Ectodermal cell (in vitro differentiated cells): ENCODE results near the gene NEAT1.

Source experiments
- H3K27ac ChIP-seq: 2 replicates; pipeline ENCODE4 v1.7.0; 2013; ENCODE audit warnings: mild to moderate bottlenecking, low read depth, low read length; ENCODE audit not compliant: insufficient read depth, poor library complexity, severe bottlenecking
- H3K27me3 ChIP-seq: 2 replicates; pipeline ENCODE4 v1.7.0; 2013; ENCODE audit warnings: mild to moderate bottlenecking, low read length; ENCODE audit not compliant: insufficient read depth, control insufficient read depth, poor library complexity, severe bottlenecking
- H3K36me3 ChIP-seq: one replicate; pipeline ENCODE4 v1.7.0; 2013; ENCODE audit warnings: low read length; ENCODE audit not compliant: control insufficient read depth, insufficient read depth
- H3K4me1 ChIP-seq: one replicate; pipeline ENCODE4 v1.7.0; 2013; ENCODE audit warnings: low read length; ENCODE audit not compliant: control insufficient read depth, insufficient read depth
- H3K4me3 ChIP-seq: 2 replicates; pipeline ENCODE4 v1.7.0; 2013; ENCODE audit warnings: low read depth, low read length, control low read depth; ENCODE audit not compliant: insufficient read depth
- H3K9me3 ChIP-seq: 2 replicates; pipeline ENCODE4 v1.7.0; 2013; ENCODE audit warnings: mild to moderate bottlenecking, low read length, moderate library complexity; ENCODE audit not compliant: control insufficient read depth
- WGBS, 2 experiments: methylation state at CpG; one replicate each; pipeline ENCODE4 v1.1.7; 2013; ENCODE audit warnings: missing lambda C conversion rate in 2 of 2; 5-methylcytosine and 5-hydroxymethylcytosine counted together

Gene NEAT1

GRCh38 chr11:65390099-65390941 is 32.3 kb upstream of the NEAT1 start:
- 66 to 67% methylated on average over 21 of the region's 21 CpGs for WGBS, 2 experiments
- Histone ChIP-seq H3K36me3 (no peaks in the 10 kb centered on the region), H3K27me3 (no peaks in the 10 kb centered on the region), H3K9me3 (no peaks in the 10 kb centered on the region), H3K4me3 (no peak overlapping the region), H3K27ac (peak overlapping the region; percentile 60), H3K4me1 (peaks cover 19% of the 10 kb centered on the region)

- no peaks in the 10 kb centered on the region for H3K27me3 ChIP-seq
- no peaks in the 10 kb centered on the region for H3K36me3 ChIP-seq
- H3K4me3 ChIP-seq = no peak overlapping the region
- H3K27ac ChIP-seq = peak overlapping the region; percentile 60
- peaks cover 19% of the 10 kb centered on the region for H3K4me1 ChIP-seq
- WGBS, 2 experiments = 61 to 68% methylated on average over 9 of the region's 9 CpGs
- no peaks in the 10 kb centered on the region for H3K9me3 ChIP-seq
These were observed 31.6 kb upstream of the NEAT1 start for GRCh38 chr11:65390996-65391395.

DNA sequence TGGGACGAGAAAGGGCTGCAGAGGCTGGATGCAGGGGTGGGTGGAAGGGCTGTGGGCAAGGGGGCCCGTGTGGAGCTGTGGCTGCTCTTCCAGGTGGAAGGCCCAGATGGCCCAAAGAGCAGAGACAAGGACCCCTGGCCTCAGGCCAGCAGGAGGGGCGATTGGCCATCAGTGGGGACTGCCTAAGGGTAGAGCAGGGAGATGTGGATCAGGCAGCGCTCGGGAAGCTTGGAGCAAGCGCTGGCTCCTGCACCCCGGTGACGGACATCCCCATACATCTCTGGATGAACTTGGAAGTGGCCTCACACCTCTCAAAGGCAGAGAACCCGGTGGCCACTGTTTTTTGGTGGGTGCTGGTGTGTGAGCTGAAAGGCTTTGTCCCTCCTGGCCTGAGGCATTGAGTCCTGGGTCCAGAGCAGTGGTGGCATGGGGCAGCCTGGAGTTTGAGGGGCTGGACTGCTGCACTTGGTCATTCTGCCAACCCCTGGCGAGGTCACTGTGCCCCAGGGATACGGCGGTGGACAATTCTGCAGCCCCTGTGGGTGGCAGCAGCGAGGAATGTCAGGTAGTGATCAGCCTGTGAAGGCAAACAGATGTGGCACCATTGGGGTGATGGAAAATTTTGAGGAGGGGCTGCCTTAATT is 30.3 kb upstream of the NEAT1 start:
- Histone ChIP-seq H3K27me3 (no peaks in the 10 kb centered on the region), H3K4me3 (no peak overlapping the region), H3K27ac (no peak overlapping the region), H3K4me1 (peaks cover 15% of the 10 kb centered on the region), H3K36me3 (no peaks in the 10 kb centered on the region), H3K9me3 (no peaks in the 10 kb centered on the region)
- 85 to 86% methylated on average over 13 of the region's 13 CpGs for WGBS, 2 experiments

DNA sequence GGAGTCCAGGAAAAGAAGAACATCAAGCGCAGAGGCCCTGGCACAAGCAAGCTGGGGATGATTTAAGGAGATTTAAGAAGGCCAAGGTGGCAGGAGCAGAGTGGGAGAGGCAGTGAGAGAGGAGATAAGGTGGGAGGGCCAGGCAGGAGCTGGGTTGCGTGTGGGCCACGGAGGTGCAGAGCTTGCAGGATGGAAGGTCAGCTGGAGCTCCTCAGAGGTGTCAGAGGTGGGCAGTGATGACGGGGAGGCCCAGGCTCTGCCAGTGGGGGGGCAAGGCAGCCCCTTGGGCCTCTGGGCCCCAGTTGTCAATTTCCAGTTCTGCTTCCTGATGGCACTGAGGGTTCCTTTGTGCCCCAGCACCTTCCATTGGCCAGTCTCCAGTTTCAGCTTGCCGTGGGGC is 29.7 kb upstream of the NEAT1 start:
- no peaks in the 10 kb centered on the region for H3K27me3 ChIP-seq
- 94 to 95% methylated on average over 5 of the region's 5 CpGs for WGBS, 2 experiments
- H3K4me3 ChIP-seq = no peak overlapping the region
- H3K27ac ChIP-seq = no peak overlapping the region
- H3K4me1 ChIP-seq = peaks cover 15% of the 10 kb centered on the region
- no peaks in the 10 kb centered on the region for H3K9me3 ChIP-seq
- H3K36me3 ChIP-seq = no peaks in the 10 kb centered on the region

DNA sequence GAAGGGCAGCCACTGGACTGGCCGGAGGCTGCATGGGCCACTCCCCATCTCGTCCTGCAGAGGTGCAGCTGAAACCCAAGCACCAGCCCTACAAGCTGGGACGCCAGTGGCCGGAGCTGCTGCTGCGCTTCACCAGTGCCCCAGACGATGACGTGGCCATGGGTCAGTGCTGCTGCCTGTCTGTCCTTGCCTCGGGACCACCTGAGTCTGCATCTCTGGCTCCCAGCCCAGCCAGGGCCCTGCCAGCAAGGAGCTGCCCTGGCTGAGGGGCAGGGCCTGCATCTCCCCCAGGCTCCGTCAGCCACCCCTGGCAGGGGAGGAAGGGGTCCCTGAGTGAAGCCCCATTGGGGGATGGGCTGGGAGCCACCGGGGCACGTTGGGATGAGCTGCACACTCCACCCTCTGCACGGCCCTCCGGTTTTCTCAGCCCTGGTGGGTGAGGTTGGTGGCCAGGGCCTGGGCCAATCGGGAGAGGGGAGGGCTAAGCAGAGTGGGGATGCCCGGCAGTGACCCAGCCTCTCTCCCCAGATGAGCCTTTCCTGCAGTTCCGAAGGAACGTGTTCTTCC is 29.0 kb upstream of the NEAT1 start:
- peaks cover 15% of the 10 kb centered on the region for H3K4me1 ChIP-seq
- no peaks in the 10 kb centered on the region for H3K27me3 ChIP-seq
- H3K36me3 ChIP-seq = no peaks in the 10 kb centered on the region
- H3K4me3 ChIP-seq = no peak overlapping the region
- no peaks in the 10 kb centered on the region for H3K9me3 ChIP-seq
- 85 to 87% methylated on average over 17 of the region's 17 CpGs for WGBS, 2 experiments
- no peak overlapping the region for H3K27ac ChIP-seq

- Histone ChIP-seq H3K27ac (no peak overlapping the region), H3K9me3 (no peaks in the 10 kb centered on the region), H3K4me1 (peaks cover 15% of the 10 kb centered on the region), H3K27me3 (no peaks in the 10 kb centered on the region), H3K4me3 (no peak overlapping the region), H3K36me3 (no peaks in the 10 kb centered on the region)
- WGBS, 2 experiments = 93 to 95% methylated on average over 20 of the region's 20 CpGs
These were observed 28.5 kb upstream of the NEAT1 start for GRCh38 chr11:65394125-65394536.

DNA sequence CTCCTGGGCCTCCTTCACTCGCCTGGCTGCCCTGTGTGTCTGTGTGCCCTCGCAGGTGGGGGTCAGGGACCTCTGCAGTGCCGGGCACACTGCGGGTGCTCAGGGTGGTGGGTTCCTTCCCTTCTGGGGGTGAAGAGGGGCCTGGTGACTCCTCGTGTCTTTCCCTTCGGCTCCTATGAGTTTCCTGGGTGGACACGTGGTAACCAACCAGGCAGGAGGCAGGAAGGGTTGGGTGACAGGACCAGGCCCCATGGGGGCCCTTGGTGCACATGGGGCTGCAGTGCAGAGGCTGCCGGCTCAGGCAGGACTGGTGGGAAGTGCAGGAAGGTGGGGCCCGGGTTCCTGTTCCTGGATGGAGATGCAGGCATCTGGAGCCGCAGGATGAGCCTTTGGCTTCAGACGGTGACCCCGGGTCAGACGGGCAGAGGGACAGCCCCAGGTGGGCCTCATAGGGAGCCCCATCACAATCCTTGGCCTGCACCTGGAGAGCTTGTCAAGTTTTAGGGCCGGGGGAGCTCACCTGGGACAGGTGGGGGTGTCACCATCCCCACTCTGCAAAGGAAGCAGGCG is 26.6 kb upstream of the NEAT1 start:
- WGBS, 2 experiments = 94 to 96% methylated on average over 15 of the region's 15 CpGs
- Histone ChIP-seq H3K36me3 (no peaks in the 10 kb centered on the region), H3K4me1 (peaks cover 2% of the 10 kb centered on the region), H3K4me3 (no peak overlapping the region), H3K9me3 (no peaks in the 10 kb centered on the region), H3K27me3 (no peaks in the 10 kb centered on the region), H3K27ac (no peak overlapping the region)

- H3K27me3 ChIP-seq = no peaks in the 10 kb centered on the region
- H3K9me3 ChIP-seq = no peaks in the 10 kb centered on the region
- no peak overlapping the region for H3K4me3 ChIP-seq
- WGBS, 2 experiments = 94 to 96% methylated on average over 38 of the region's 38 CpGs
- H3K36me3 ChIP-seq = no peaks in the 10 kb centered on the region
- H3K4me1 ChIP-seq = no peaks in the 10 kb centered on the region
- H3K27ac ChIP-seq = no peak overlapping the region
These were observed 25.5 kb upstream of the NEAT1 start for GRCh38 chr11:65396769-65397745.

- H3K27ac ChIP-seq = no peak overlapping the region
- H3K27me3 ChIP-seq = no peaks in the 10 kb centered on the region
- H3K4me1 ChIP-seq = no peaks in the 10 kb centered on the region
- 91 to 92% methylated on average over 16 of the region's 16 CpGs for WGBS, 2 experiments
- H3K36me3 ChIP-seq = no peaks in the 10 kb centered on the region
- H3K9me3 ChIP-seq = no peaks in the 10 kb centered on the region
- no peak overlapping the region for H3K4me3 ChIP-seq
These were observed 24.2 kb upstream of the NEAT1 start for GRCh38 chr11:65398362-65398910.
